Measurements from ENCODE around the gene LEFTY2.

DNA sequence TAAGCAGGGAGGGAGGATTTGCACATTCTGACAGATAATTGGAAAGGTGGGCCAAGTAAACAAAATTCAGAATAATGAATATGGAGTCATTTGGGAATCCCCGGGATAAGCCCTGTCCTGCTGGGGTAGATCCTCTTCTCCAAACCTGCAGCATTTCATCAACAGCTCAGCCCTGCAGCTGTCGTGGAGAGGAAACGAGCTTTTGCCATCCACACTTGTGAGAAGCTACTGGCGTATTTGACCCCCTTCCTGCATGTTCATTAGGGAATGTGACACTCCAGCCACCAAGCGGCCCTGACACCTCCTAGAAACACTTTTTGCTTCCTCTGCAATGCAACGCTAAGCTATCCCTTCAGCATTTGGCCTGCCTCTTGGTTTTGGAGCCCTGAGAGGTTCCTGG is 8.0 kb upstream of the LEFTY2 start:
- TF ChIP-seq EZH2phosphoT487 (IDR thresholded peaks at IDR 0.05; ENCODE audit: borderline replicate concordance, low read depth) (no peak), ZBTB33 (IDR thresholded peaks at IDR 0.05; ENCODE audit: borderline replicate concordance, low read depth) (no peak), CTCF (IDR thresholded peaks at IDR 0.05) (no peak), POLR2AphosphoS5 (IDR thresholded peaks at IDR 0.05; ENCODE audit: low read depth, low read length) (no peak), JUND (IDR thresholded peaks at IDR 0.05) (no peak), FOXM1 (IDR thresholded peaks at IDR 0.05; ENCODE audit: low read depth) (no peak), MAX (IDR thresholded peaks at IDR 0.05; ENCODE audit: low read depth) (no peak), USF2 (IDR thresholded peaks at IDR 0.05; ENCODE audit: borderline replicate concordance, low read depth, low read length) (no peak), SMC3 (IDR thresholded peaks at IDR 0.05; ENCODE audit: low read depth, low read length) (no peak), ELF1 (IDR thresholded peaks at IDR 0.05) (no peak), RFX5 (IDR thresholded peaks at IDR 0.05; ENCODE audit: low read length) (no peak), TEAD4 (IDR thresholded peaks at IDR 0.05; ENCODE audit: borderline replicate concordance, insufficient read depth) (no peak)

Measured in SK-N-SH (cell line).